ENCODE results near the gene RNF121. TPM values are rescaled to one million over a fixed set of nuclear protein-coding genes. Genes with fewer than 3 reads are reported as not detected.
A peak's percentile ranks its signal among the peaks of the same experiment; 100 is the strongest.

The RNF121 gene
- total and polyA plus RNA-seq, 12 donors, result 13.3 to 49.3 (median 31.3) TPM

GRCh38 chr11:72007089-72007476 lies 78.2 kb downstream of the RNF121 start:
- Histone ChIP-seq H3K27me3 (no peaks in the 10 kb centered on the region), H3K4me3 (no peak overlapping the region), H3K4me1 (replicated peaks in 1 of 2) (no peaks in the 10 kb centered on the region), H3K27ac (peak overlapping the region in 1 of 5 donors; percentile 10), H3K9me3 (replicated peaks in 1 of 3) (no peaks in the 10 kb centered on the region), H3K36me3 (replicated peaks in 1 of 2) (peaks cover 0 to 100% of the 10 kb centered on the region in 2 donors)
- peak in 2 of 7 donors; percentile 25 to 50 for DNase-seq
- intact Hi-C loops (cut with DNase I), result no loop called here
- TF ChIP-seq POLR2A (IDR thresholded peaks at IDR 0.05) (no peak), CTCF (IDR thresholded peaks at IDR 0.05) (no peak)
- WGBS, 4 donors, result 66 to 76% (median 73%) methylated on average over 12 to 15 of the region's 15 CpGs

GRCh38 chr11:72007587-72007986 lies 78.7 kb downstream of the RNF121 start:
- Histone ChIP-seq H3K36me3 (replicated peaks in 1 of 2) (peaks cover 0 to 100% of the 10 kb centered on the region in 2 donors), H3K27me3 (no peaks in the 10 kb centered on the region), H3K4me1 (replicated peaks in 1 of 2) (no peaks in the 10 kb centered on the region), H3K9me3 (replicated peaks in 1 of 3) (no peaks in the 10 kb centered on the region), H3K4me3 (no peak overlapping the region), H3K27ac (peak overlapping the region in 1 of 5 donors; percentile 7)
- TF ChIP-seq CTCF (IDR thresholded peaks at IDR 0.05), result no peak
- no peak for TF ChIP-seq POLR2A (IDR thresholded peaks at IDR 0.05)
- 76 to 83% (median 82%) methylated on average over 5 of the region's 5 CpGs for WGBS, 4 donors
- intact Hi-C loops (cut with DNase I), result no loop called here
- DNase-seq, result no peak

DNA sequence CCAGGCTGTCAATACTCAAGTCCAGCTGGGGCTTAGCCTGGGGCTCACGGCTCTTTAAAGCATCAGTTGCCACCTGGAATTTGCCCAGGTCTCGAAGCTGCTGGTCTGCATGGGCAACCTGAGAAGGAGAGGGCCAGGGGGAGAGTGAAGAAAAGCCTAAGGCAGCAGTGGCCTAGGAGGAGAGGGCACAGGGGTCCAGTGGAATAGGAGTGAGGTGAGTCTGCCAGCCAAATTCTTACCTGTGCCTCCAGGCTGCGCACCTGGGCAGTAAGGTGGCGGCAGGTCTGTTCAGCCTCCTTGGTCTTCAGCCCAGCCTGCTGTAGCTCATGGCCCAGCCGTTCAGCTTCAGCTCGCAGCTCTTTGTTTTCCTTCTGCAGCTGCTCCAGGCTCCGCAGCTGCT lies 79.9 kb downstream of the RNF121 start:
- peaks cover 0 to 100% of the 10 kb centered on the region in 2 donors for H3K36me3 ChIP-seq (replicated peaks in 1 of 2)
- H3K4me1 ChIP-seq (replicated peaks in 1 of 2), result peaks cover 8 to 10% of the 10 kb centered on the region in 2 donors
- intact Hi-C loops (cut with DNase I), result no loop called here
- H3K9me3 ChIP-seq (replicated peaks in 1 of 3), result no peaks in the 10 kb centered on the region
- H3K27ac ChIP-seq, result peak overlapping the region in 1 of 5 donors; percentile 7
- WGBS, 4 donors, result 78 to 88% (median 82%) methylated on average over 7 of the region's 7 CpGs
- no peaks in the 10 kb centered on the region for H3K27me3 ChIP-seq
- TF ChIP-seq POLR2A (IDR thresholded peaks at IDR 0.05) (no peak), CTCF (IDR thresholded peaks at IDR 0.05) (no peak)
- no peak overlapping the region for H3K4me3 ChIP-seq
- DNase-seq, result no peak

GRCh38 chr11:72009156-72009555 lies 80.3 kb downstream of the RNF121 start:
- no peaks in the 10 kb centered on the region for H3K9me3 ChIP-seq (replicated peaks in 1 of 3)
- no peaks in the 10 kb centered on the region for H3K27me3 ChIP-seq
- no peak overlapping the region for H3K27ac ChIP-seq
- no peak overlapping the region for H3K4me3 ChIP-seq
- H3K36me3 ChIP-seq (replicated peaks in 1 of 2), result peaks cover 0 to 100% of the 10 kb centered on the region in 2 donors
- no peak for DNase-seq
- TF ChIP-seq POLR2A (IDR thresholded peaks at IDR 0.05) (no peak), CTCF (IDR thresholded peaks at IDR 0.05) (no peak)
- WGBS, 4 donors, result 94 to 100% (median 95%) methylated on average over 2 to 6 of the region's 6 CpGs
- H3K4me1 ChIP-seq (replicated peaks in 1 of 2), result peaks cover 12 to 14% of the 10 kb centered on the region in 2 donors
- intact Hi-C loops (cut with DNase I), result no loop called here
